ENCODE measurements around the gene OR7D2. TPM values are rescaled to one million over a fixed set of nuclear protein-coding genes. Genes with fewer than 3 reads are reported as not detected.

Gene OR7D2
- total and polyA plus RNA-seq, 3 donors from 2014 or later: 0.62 to 1.7 (median 0.79) TPM

DNA sequence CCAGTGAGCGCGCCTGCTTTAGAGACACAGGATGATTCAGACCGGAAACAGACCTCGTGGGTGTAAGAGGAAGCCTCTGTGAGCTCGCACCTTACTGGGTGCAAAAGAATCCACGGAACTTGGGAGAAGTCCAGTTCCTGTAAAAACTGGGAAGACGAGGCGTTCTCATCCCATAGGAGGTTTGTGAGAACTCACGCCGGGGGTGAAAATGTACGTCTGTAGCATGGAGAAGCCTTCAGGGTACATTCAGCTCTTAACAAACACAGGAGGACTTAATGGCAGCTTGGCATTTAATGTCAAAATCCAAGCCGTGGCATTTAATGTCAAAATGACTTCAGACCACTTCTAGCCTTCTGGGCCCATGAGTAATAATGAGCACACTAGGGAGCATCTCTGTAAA lies 17.4 kb upstream of the OR7D2 start:
- TF ChIP-seq POLR2A (IDR thresholded peaks at IDR 0.05): no peak
- TF ChIP-seq, protein P1, sequence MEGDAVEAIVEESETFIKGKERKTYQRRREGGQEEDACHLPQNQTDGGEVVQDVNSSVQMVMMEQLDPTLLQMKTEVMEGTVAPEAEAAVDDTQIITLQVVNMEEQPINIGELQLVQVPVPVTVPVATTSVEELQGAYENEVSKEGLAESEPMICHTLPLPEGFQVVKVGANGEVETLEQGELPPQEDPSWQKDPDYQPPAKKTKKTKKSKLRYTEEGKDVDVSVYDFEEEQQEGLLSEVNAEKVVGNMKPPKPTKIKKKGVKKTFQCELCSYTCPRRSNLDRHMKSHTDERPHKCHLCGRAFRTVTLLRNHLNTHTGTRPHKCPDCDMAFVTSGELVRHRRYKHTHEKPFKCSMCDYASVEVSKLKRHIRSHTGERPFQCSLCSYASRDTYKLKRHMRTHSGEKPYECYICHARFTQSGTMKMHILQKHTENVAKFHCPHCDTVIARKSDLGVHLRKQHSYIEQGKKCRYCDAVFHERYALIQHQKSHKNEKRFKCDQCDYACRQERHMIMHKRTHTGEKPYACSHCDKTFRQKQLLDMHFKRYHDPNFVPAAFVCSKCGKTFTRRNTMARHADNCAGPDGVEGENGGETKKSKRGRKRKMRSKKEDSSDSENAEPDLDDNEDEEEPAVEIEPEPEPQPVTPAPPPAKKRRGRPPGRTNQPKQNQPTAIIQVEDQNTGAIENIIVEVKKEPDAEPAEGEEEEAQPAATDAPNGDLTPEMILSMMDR (IDR thresholded peaks at IDR 0.05): no peak
- intact Hi-C loops (cut with DNase I; ENCODE audit: low total_unique reads): no loop called here
- Histone ChIP-seq H3K27me3 (no peaks in the 10 kb centered on the region), H3K27ac (no peak overlapping the region), H3K9me3 (no peaks in the 10 kb centered on the region), H3K36me3 (ENCODE audit: low read depth, missing control alignments) (no peaks in the 10 kb centered on the region), H3K4me1 (no peaks in the 10 kb centered on the region), H3K4me3 (no peak overlapping the region)
- WGBS, 2 donors: 72 to 79% methylated on average over 12 of the region's 12 CpGs
- no peak for DNase-seq

GRCh38 chr19:9165261-9165660 lies 13.5 kb upstream of the OR7D2 start:
- Histone ChIP-seq H3K4me3 (no peak overlapping the region), H3K9me3 (no peaks in the 10 kb centered on the region), H3K27ac (no peak overlapping the region), H3K4me1 (no peaks in the 10 kb centered on the region), H3K36me3 (ENCODE audit: low read depth, missing control alignments) (no peaks in the 10 kb centered on the region), H3K27me3 (no peaks in the 10 kb centered on the region)
- no peak for DNase-seq
- WGBS, 2 donors: 97 to 98% methylated on average over 3 of the region's 3 CpGs
- intact Hi-C loops (cut with DNase I; ENCODE audit: low total_unique reads): no loop called here
- TF ChIP-seq, protein P1 (IDR thresholded peaks at IDR 0.05): no peak
- TF ChIP-seq POLR2A (IDR thresholded peaks at IDR 0.05): no peak

GRCh38 chr19:9166846-9167245 lies 11.9 kb upstream of the OR7D2 start:
- intact Hi-C loops (cut with DNase I; ENCODE audit: low total_unique reads): no loop called here
- H3K4me1 ChIP-seq: no peaks in the 10 kb centered on the region
- WGBS, 2 donors: 91 to 96% methylated on average over 4 of the region's 4 CpGs
- H3K9me3 ChIP-seq: no peaks in the 10 kb centered on the region
- TF ChIP-seq POLR2A (IDR thresholded peaks at IDR 0.05): no peak
- TF ChIP-seq, protein P1 (IDR thresholded peaks at IDR 0.05): no peak
- no peak overlapping the region for H3K27ac ChIP-seq
- no peaks in the 10 kb centered on the region for H3K36me3 ChIP-seq (ENCODE audit: low read depth, missing control alignments)
- H3K4me3 ChIP-seq: no peak overlapping the region
- DNase-seq: no peak
- no peaks in the 10 kb centered on the region for H3K27me3 ChIP-seq

DNA sequence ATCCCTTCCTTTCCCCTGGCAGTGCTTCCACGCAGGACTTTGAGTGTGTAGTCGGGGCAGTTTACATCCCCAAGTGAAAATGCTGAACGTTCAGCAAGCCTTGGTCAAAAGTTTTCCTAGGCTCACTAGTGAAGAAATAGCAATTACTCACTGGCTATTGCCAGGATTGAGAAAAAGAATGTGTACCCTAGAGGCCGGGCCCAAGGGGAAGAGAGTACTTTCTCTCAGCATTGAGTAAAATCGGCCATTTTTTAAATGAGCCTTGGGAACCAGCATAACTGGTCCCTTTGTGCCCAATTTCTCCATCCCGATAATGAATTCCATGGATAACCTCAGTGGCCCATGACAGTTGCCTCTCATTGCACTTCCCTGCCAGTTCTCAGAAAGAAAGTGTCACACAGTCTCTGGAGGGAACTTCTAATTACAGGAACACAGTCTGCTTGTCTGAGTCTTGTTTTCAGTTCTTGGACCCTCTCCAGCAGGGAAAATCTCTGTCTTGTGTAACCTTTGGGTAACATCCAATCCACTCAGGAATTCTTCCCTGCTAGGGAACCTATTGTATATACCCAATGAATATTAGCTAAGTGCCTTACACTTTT lies 7.3 kb upstream of the OR7D2 start:
- H3K4me1 ChIP-seq: no peaks in the 10 kb centered on the region
- intact Hi-C loops (cut with DNase I; ENCODE audit: low total_unique reads): no loop called here
- WGBS, 2 donors: 76 to 82% methylated on average over 6 of the region's 6 CpGs
- no peak for DNase-seq
- no peak overlapping the region for H3K4me3 ChIP-seq
- no peaks in the 10 kb centered on the region for H3K36me3 ChIP-seq (ENCODE audit: low read depth, missing control alignments)
- H3K27me3 ChIP-seq: no peaks in the 10 kb centered on the region
- TF ChIP-seq, protein P1 (IDR thresholded peaks at IDR 0.05): no peak
- TF ChIP-seq POLR2A (IDR thresholded peaks at IDR 0.05): no peak
- no peaks in the 10 kb centered on the region for H3K9me3 ChIP-seq
- H3K27ac ChIP-seq: no peak overlapping the region

DNA sequence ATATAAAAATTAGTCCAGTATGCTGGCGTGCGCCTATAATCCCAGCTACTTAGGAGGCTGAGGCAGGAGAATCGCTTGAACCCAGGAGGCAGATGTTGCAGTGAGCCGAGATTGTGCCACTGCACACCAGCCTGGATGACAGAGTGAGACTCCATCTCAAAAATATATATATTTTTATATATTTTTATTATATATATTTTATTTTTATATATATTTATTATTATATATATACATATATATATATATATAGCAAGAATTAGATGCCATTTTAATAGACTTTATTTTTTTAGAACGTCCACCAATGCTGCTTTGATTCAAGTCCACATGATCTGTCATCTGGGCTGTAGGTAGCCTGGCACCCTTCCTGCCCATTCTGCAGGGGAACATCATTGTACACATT lies 3.5 kb upstream of the OR7D2 start:
- no peaks in the 10 kb centered on the region for H3K9me3 ChIP-seq

More for the DNA sequence above, 3.5 kb upstream of the OR7D2 start:
- WGBS, 2 donors: 87 to 96% methylated on average over 5 of the region's 5 CpGs
- H3K27me3 ChIP-seq: no peaks in the 10 kb centered on the region
- no peak overlapping the region for H3K4me3 ChIP-seq
- no peaks in the 10 kb centered on the region for H3K4me1 ChIP-seq
- intact Hi-C loops (cut with DNase I; ENCODE audit: low total_unique reads): no loop called here
- H3K27ac ChIP-seq: no peak overlapping the region
- H3K36me3 ChIP-seq (ENCODE audit: low read depth, missing control alignments): no peaks in the 10 kb centered on the region
- TF ChIP-seq, protein P1 (IDR thresholded peaks at IDR 0.05): no peak
- no peak for TF ChIP-seq POLR2A (IDR thresholded peaks at IDR 0.05)
- DNase-seq: no peak
